C1 segment of cervical spinal cord (tissue), 14 donors: ENCODE measurements around the gene TMA7.

Experiments
- DNase-seq, 14 donors: peaks; one replicate each; lab custom pipeline; 2025; lab: John Stamatoyannopoulos, UW

The TMA7 gene

DNA sequence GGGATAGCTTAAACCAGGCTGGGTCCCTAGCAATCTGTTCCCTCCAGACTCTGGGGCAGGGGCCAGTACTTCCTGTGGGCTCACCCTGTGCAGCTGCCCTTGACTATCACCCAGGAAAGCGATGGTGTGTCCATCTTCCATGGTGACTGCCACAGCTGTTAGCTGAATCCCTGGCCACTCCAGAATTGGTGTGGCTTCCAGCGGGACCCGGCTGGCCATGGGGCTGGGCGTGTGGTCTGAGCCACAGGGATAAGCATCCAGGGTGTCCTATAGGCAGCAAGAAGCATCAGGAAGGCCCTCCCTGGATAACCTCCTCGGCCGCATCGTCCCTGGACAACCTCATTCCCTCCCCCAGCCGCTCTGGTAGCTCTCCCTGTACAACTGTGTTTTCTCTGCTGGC is 17.4 kb upstream of the TMA7 start:
- no peak for DNase-seq

- peak in 5 of 14 donors; percentile 23 to 71 (median 48) for DNase-seq
Measured at GRCh38 chr3:48423241-48423882, 16.7 kb upstream of the TMA7 start.

DNA sequence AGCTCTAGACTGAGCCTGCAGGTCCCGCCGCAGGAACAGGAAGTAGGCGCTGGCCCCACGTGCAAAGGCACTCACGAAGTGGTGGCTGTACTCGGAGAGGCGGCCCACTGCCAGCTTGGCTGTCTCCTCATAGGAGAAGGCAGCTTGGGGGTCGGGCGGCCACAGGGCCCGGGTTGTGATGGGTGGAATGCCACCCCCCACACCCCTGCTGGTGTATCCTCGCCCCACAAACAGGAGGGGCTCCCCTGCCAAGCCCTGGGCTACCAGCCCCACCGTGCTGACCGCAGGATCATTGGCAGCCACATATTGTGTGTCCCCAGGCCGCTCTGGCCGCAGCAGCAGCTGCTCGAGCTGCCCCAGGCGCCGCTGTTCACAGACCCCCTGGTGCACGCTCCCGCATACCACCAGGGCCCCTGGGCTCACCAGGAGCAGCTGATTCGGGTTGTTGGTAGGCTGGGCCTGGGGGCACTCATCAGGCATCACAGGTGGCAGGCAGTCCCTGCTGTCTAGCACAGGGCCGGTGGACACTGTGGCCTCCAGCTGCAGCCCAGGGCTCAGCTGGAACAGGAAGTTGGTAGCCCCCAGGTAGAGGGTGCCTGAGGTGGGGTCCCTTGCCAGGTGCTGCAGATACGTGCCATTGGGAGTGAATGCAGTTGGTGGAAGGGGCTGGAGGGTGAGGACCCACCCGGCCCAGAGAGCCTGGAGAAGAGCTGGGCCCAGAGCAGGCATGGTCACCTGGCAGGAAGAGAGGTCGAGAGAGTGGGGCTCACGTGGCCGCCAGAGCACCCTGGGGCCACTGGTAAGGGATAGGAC is 16.0 kb upstream of the TMA7 start:
- peak in 5 of 14 donors; percentile 10 to 61 (median 48) for DNase-seq

DNA sequence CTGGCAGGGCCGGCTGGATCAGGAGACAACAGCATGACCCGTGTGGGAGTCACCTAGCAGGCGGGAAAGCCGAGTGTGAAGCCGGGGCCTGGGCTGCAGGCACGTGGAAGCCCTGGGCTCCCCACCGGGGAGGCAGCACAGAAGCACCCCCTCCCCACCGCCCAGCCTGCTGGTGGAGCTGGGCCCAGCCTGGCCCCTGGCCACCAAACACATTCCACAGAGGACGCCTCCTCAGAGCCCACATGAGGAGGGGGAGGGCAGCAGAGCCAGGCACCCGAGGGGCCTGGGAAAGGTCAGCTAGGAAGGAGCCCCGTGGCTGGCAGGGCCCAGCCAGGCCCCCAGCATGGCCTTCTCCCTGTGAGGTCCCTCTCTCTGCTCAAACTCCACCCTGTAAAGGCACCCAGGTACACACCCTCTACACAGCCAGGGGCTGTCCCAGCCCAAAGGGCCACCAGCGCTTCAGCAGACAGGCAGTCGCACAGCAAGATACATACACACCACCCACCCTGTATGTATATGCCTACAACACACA is 14.7 kb upstream of the TMA7 start:
- DNase-seq, result peak in 11 of 14 donors; percentile 4 to 70 (median 45)

DNA sequence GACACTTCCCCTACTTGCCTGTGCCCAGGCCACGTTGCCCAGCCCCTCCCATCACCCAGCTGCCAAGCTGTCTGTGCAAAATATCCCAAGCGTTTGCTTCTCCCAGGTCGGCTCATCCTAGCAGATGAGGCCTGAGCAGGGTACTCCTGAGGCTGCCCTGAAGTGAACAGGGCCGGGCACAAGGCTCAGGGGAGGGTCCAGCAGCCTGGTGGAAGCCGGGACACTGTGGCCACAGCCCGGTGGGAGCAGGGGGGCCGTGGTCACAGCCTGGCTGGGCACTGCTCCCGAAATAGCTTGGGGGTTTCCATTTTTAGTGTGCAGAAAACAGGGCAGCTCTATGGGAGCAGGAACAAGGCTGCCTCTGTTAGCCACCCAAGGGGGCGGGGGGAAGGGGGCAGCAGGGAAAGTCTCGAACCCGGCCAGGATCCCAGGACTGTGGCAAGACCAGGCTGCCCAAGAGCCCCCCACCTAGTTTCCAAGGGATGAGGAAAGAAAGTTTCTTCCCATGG is 13.6 kb upstream of the TMA7 start:
- peak in 13 of 14 donors; percentile 54 to 95 (median 84) for DNase-seq

GRCh38 chr3:48426944-48427629 is 13.0 kb upstream of the TMA7 start:
- peak in 10 of 14 donors; percentile 29 to 80 (median 51) for DNase-seq

- peak in 6 of 14 donors; percentile 12 to 56 (median 50) for DNase-seq
Measured at GRCh38 chr3:48427630-48427962, 12.5 kb upstream of the TMA7 start.

GRCh38 chr3:48428088-48428571 is 11.9 kb upstream of the TMA7 start:
- peak in 4 of 14 donors; percentile 34 to 66 (median 42) for DNase-seq

GRCh38 chr3:48428572-48429316 is 11.3 kb upstream of the TMA7 start:
- DNase-seq, result peak in 9 of 14 donors; percentile 40 to 84 (median 66)

GRCh38 chr3:48429317-48429959 is 10.6 kb upstream of the TMA7 start:
- DNase-seq, result peak in 13 of 14 donors; percentile 43 to 87 (median 69)

- peak in 4 of 14 donors; percentile 25 to 61 (median 46) for DNase-seq
Measured at GRCh38 chr3:48429960-48430707, 9.9 kb upstream of the TMA7 start, which contains the start of gene PLXNB1. Gene PLXNB1 (minus strand): TSS chr3:48430086. CDS start chr3:48424611, 5,475 bp downstream.

- no peak for DNase-seq
Measured at GRCh38 chr3:48430708-48431101, 9.4 kb upstream of the TMA7 start.

GRCh38 chr3:48431224-48432029 is 8.6 kb upstream of the TMA7 start:
- DNase-seq, result no peak

DNA sequence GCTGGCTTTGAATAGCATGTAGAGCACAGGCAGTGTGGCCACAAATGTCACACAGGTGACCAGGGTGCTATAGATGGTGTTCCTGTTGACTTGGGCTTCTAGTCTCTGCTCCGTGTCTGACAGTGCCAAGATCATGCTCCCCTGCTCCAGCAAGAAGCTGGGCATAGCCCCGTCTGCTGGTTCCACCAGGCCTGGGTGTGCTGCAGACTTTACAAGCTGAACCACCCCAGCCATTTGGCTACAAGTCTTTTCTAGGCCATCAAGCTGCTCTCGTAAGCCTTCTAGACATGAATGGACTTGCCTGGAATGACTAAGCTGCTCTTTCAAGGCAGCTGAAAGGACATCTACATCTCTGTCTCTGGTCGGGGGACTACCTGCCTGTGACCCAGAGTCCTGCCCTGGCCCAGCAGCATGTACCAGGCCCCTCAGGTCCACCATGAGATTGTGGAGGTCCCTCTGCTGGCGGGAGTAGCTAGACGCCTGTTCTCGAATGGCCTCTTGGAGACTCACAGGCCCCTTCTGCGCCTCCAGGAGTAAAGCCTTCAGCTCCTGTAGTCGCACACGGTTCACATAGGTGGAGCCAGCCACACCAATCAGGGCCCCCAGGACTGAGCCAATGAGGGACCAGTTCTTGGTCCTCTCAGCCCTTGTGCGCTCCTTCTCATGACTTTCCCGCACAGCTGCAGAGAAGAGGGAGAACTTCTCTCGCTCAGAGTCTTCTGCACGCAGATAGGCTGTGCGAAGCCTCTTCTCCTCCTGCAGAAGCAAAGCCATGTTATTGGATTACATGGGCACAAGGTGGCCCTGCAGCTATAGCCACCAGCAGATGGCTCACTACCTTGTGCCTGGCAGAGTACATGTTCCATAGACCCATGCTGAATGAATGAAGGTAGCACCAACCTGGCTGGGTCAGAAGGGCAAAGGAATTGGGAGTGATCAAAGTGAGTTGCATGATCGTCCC is 7.4 kb upstream of the TMA7 start:
- DNase-seq, result no peak

DNA sequence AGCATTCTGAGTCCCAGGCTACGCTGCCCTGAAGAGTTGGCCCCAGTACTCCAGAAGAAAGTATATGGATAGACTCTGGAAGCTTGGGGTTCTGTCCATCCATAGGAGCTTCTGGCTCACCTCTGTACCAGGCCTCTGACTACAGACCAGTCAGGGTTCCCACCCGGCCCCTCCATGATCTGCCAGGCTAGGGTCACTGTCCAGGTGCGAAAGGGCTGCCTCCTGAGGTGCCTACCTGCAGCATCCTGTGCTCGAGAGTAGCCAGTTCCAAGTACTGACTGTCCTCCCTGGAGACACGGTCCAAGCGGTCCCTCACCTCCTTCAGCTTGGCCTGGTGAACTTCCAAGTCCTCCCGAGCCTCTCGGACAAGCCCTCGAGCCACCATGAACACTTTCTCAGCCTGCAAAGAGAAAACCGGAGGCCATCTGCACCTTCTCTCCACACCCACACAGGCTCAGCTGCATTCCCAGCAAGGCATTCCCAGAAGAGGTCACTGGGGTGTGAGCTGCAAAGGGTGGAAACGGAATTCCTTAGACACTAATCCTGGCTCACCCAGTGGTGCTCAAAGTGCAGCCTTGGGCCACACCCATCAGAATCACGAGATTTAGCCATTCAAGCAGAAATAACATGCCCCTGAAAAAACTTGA is 6.5 kb upstream of the TMA7 start:
- no peak for DNase-seq

GRCh38 chr3:48434591-48435222 is 5.3 kb upstream of the TMA7 start:
- no peak for DNase-seq

GRCh38 chr3:48435223-48435595 is 4.8 kb upstream of the TMA7 start:
- no peak for DNase-seq
